Pancreas (tissue), 10 donors: Measurements from ENCODE around the gene KRAS. TPM values are rescaled to one million over a fixed set of nuclear protein-coding genes. Genes with fewer than 3 reads are reported as not detected.

Source experiments
- ATAC-seq, 4 donors: fragments of 200-7000 bp; cut with Tn5 transposase; one replicate each; pipeline versions ENCODE4 v1.8.0 to v1.9.1; 2020; ENCODE audit warnings: mild to moderate bottlenecking in 4 of 4, moderate library complexity in 4 of 4
- DNase-seq, 6 donors: peaks; one replicate each; pipeline ENCODE4 v3.0.0-alpha.2; 2020
- FAIRE-seq: peaks from 2 replicates; lab custom pipeline; 2012; peaks lifted over from hg19 to GRCh38; lab: Jason Lieb, UNC
- H3K27ac ChIP-seq, 4 donors: fragments of 200-600 bp; sonication (generic); 1 replicate in 3 of 4; 2 replicates in 1 of 4; pipeline versions ENCODE4 v1.5.0 to v1.8.0; 2020
- H3K27me3 ChIP-seq, 4 donors: fragments of 200-600 bp; one replicate each; pipeline ENCODE4 v1.8.0; 2021
- H3K36me3 ChIP-seq, 3 donors: fragments of 200-600 bp; sonication (generic) in 1 of 3; one replicate each; pipeline versions ENCODE4 v1.5.0 to v1.8.0; 2020 to 2021
- H3K4me1 ChIP-seq, 3 donors: fragments of 200-600 bp; one replicate each; pipeline ENCODE4 v1.8.0; 2021
- H3K4me3 ChIP-seq, 4 donors: fragments of 200-600 bp; sonication (generic) in 2 of 4; one replicate each; pipeline versions ENCODE4 v1.5.0 to v1.8.0; 2020 to 2021
- H3K9me3 ChIP-seq, 4 donors: fragments of 200-600 bp; one replicate each; pipeline ENCODE4 v1.8.0; 2021
- CTCF ChIP-seq, 4 donors: fragments of 200-600 bp; sonication (generic) in 3 of 4; IDR thresholded peaks; one replicate each; pipeline versions ENCODE4 v1.5.0 to v1.8.0; 2021; ENCODE audit warnings: antibody characterized with exemption in 4 of 4
- WGBS, 2 donors: extraction: QIAGEN DNeasy Blood & Tissue Kit; methylation state at CpG; one replicate each; pipeline ENCODE4 v1.1.7; 2013; 5-methylcytosine and 5-hydroxymethylcytosine counted together
- intact Hi-C, 3 donors: fragments of 100-400 bp; cut with DNase I; formaldehyde crosslinking; loops; one replicate each; pipeline versions ENCODE4 v1.11.1 to v1.14.2; 2022
- polyA plus RNA-seq, 2 donors: library from polyadenylated mRNA; stranded (reverse); fragments of 200-250 nt; gene quantifications; one replicate each; pipeline ENCODE4 v1.2.3, GENCODE V29; 2013
- total RNA-seq, 6 donors: library from RNA; stranded (reverse); fragmentation: NEBNext Ultra II Directional in 4 of 6; extraction: Animal tissue kit (Norgen Biotek cat#: 25700) in 4 of 6; gene quantifications; one replicate each; pipeline versions ENCODE4 v1.2.1 to v1.2.4, GENCODE V29; 2021 to 2023
- donor health status: healthy with polysubstance abuse.
- donor health status: DM: no; HTN: no; CAD: no; lungs with moderate emphysema.
- donor health status: DM: no; HTN: no; CAD: no.
- donor health status: control.
- donor health status: control.
- donor health status: Bipolar disorder and iron deficiency.
- donor health status: DM: yes; HTN: yes; CAD: no.
- donor health status: DM: no; HTN: no; CAD: no.
- donor health status: DM: no; HTN: no; CAD: no.
- donor health status: DM: yes; HTN: yes; CAD: no.

Gene KRAS
- total and polyA plus RNA-seq, 8 donors, result 3.1 to 17.6 (median 8.2) TPM

- FAIRE-seq (no peak), DNase-seq (no peak), ATAC-seq (no peak)
- H3K9me3 ChIP-seq, result no peaks in the 10 kb centered on the region
- H3K27me3 ChIP-seq, result no peaks in the 10 kb centered on the region
- no peak for TF ChIP-seq CTCF (IDR thresholded peaks at IDR 0.05)
- intact Hi-C loops, result no loop called here
- H3K4me1 ChIP-seq, result no peaks in the 10 kb centered on the region
- no peak overlapping the region for H3K4me3 ChIP-seq
- H3K36me3 ChIP-seq, result no peaks in the 10 kb centered on the region
- WGBS, 2 donors, result 57 to 84% methylated on average over 1 of the region's 1 CpG
- H3K27ac ChIP-seq, result no peak overlapping the region
Measured at GRCh38 chr12:25264862-25265261, 14.1 kb upstream of the KRAS start.

- Histone ChIP-seq H3K4me3 (no peak overlapping the region), H3K36me3 (no peaks in the 10 kb centered on the region), H3K27me3 (no peaks in the 10 kb centered on the region), H3K4me1 (no peaks in the 10 kb centered on the region), H3K27ac (no peak overlapping the region), H3K9me3 (no peaks in the 10 kb centered on the region)
- TF ChIP-seq CTCF (IDR thresholded peaks at IDR 0.05), result no peak
- no peak for DNase-seq
- intact Hi-C loops, result no loop called here
- WGBS, 2 donors, result 0 to 37% methylated on average over 1 of the region's 1 CpG
- ATAC-seq, result no peak
- FAIRE-seq, result no peak
Measured at GRCh38 chr12:25264114-25264513, 13.4 kb upstream of the KRAS start.

- Histone ChIP-seq H3K9me3 (no peaks in the 10 kb centered on the region), H3K4me1 (no peaks in the 10 kb centered on the region), H3K36me3 (no peaks in the 10 kb centered on the region), H3K27ac (no peak overlapping the region), H3K4me3 (no peak overlapping the region), H3K27me3 (no peaks in the 10 kb centered on the region)
- 88 to 95% methylated on average over 4 of the region's 4 CpGs for WGBS, 2 donors
- DNase-seq (no peak), ATAC-seq (no peak), FAIRE-seq (no peak)
- TF ChIP-seq CTCF (IDR thresholded peaks at IDR 0.05), result no peak
- intact Hi-C loops, result no loop called here
Measured at GRCh38 chr12:25263594-25263993, 12.9 kb upstream of the KRAS start.

GRCh38 chr12:25262389-25263074 lies 11.8 kb upstream of the KRAS start:
- Histone ChIP-seq H3K9me3 (no peaks in the 10 kb centered on the region), H3K27me3 (no peaks in the 10 kb centered on the region), H3K4me3 (no peak overlapping the region), H3K4me1 (peaks cover 0 to 4% (median 0%) of the 10 kb centered on the region in 3 donors), H3K36me3 (no peaks in the 10 kb centered on the region), H3K27ac (no peak overlapping the region)
- ATAC-seq, result no peak
- no peak for TF ChIP-seq CTCF (IDR thresholded peaks at IDR 0.05)
- intact Hi-C loops, result no loop called here
- DNase-seq, result no peak
- no peak for FAIRE-seq
- WGBS, 2 donors, result 57 to 59% methylated on average over 1 of the region's 1 CpG

GRCh38 chr12:25257590-25258324 lies 7.0 kb upstream of the KRAS start:
- WGBS, 2 donors, result 71% methylated on average over 5 of the region's 5 CpGs
- ATAC-seq, result no peak
- Histone ChIP-seq H3K27ac (peak overlapping the region in 1 of 4 donors; percentile 45), H3K9me3 (no peaks in the 10 kb centered on the region), H3K4me1 (peaks cover 19 to 36% (median 33%) of the 10 kb centered on the region in 3 donors), H3K36me3 (no peaks in the 10 kb centered on the region), H3K4me3 (no peak overlapping the region), H3K27me3 (no peaks in the 10 kb centered on the region)
- intact Hi-C loops, result no loop called here
- no peak for TF ChIP-seq CTCF (IDR thresholded peaks at IDR 0.05)
- FAIRE-seq, result no peak
- no peak for DNase-seq
